NCI-H82 treated with DMSO at 0.1 percent for 48 hours (cell line): Measurements from ENCODE around the gene ZGPAT.
"Not testable (repeated sequence)": the region's sequence is repeated elsewhere in the genome, so short reads cannot be mapped to it uniquely, and the experiment has no call there.

Experiments used
- DNase-seq: peaks from one replicate; lab custom pipeline; 2025; ENCODE audit not compliant: unreplicated experiment; lab: John Stamatoyannopoulos, UW

The ZGPAT gene

GRCh38 chr20:63702036-63702665, 5.7 kb upstream of the ZGPAT start:
- no peak for DNase-seq

- DNase-seq = no peak
Measured at GRCh38 chr20:63702751-63703470, 4.9 kb upstream of the ZGPAT start.

GRCh38 chr20:63703471-63703975, 4.3 kb upstream of the ZGPAT start:
- DNase-seq = no peak

- DNase-seq = no peak
Measured at GRCh38 chr20:63703976-63704748, 3.7 kb upstream of the ZGPAT start.

- no peak for DNase-seq
Measured at GRCh38 chr20:63704749-63705117, 3.1 kb upstream of the ZGPAT start.

GRCh38 chr20:63705232-63706026, 2.4 kb upstream of the ZGPAT start:
- DNase-seq = no peak

GRCh38 chr20:63706027-63706695, 1.7 kb upstream of the ZGPAT start:
- DNase-seq = no peak

GRCh38 chr20:63706852-63707557, 834 bp upstream of the ZGPAT start:
- no peak for DNase-seq

- DNase-seq = no peak
Measured at GRCh38 chr20:63708301-63709148, 686 bp downstream of the ZGPAT start.

- DNase-seq = no peak
Measured at GRCh38 chr20:63709149-63709527, 1.3 kb downstream of the ZGPAT start.

GRCh38 chr20:63711085-63711645, 3.3 kb downstream of the ZGPAT start:
- DNase-seq = no peak

- no peak for DNase-seq
Measured at GRCh38 chr20:63712191-63712590, 4.4 kb downstream of the ZGPAT start.

GRCh38 chr20:63714858-63715257, 7.0 kb downstream of the ZGPAT start:
- no peak for DNase-seq

GRCh38 chr20:63718996-63719395, 11.2 kb downstream of the ZGPAT start:
- DNase-seq = no peak

- not testable (repeated sequence) for DNase-seq
Measured at GRCh38 chr20:63722967-63723622, 15.3 kb downstream of the ZGPAT start.

GRCh38 chr20:63730189-63730733, 22.4 kb downstream of the ZGPAT start:
- not testable (repeated sequence) for DNase-seq

GRCh38 chr20:63731410-63731809, 23.6 kb downstream of the ZGPAT start:
- DNase-seq = no peak
